GM18951 (cell line): ENCODE data around the gene UBA7.
A peak's percentile ranks its signal among the peaks of the same experiment; 100 is the strongest.
"Not testable (repeated sequence)": the region's sequence is repeated elsewhere in the genome, so short reads cannot be mapped to it uniquely, and the experiment has no call there.

Experiments
- POLR2A ChIP-seq: IDR thresholded peaks from 4 replicates; pipeline ENCODE4 v1.6.1; 2011; ENCODE audit warnings: mild to moderate bottlenecking; ENCODE audit not compliant: insufficient read length, insufficient read depth; ENCODE audit errors: extremely low read depth
- in situ Hi-C: fragments of 300-500 bp; cut with MboI; formaldehyde crosslinking; loops from one replicate; pipeline ENCODE4 v1.12.0; 2022; ENCODE audit warnings: low sequenced_read_pairs, mixed read lengths, inconsistent platforms; ENCODE audit not compliant: unreplicated experiment

Gene UBA7

DNA sequence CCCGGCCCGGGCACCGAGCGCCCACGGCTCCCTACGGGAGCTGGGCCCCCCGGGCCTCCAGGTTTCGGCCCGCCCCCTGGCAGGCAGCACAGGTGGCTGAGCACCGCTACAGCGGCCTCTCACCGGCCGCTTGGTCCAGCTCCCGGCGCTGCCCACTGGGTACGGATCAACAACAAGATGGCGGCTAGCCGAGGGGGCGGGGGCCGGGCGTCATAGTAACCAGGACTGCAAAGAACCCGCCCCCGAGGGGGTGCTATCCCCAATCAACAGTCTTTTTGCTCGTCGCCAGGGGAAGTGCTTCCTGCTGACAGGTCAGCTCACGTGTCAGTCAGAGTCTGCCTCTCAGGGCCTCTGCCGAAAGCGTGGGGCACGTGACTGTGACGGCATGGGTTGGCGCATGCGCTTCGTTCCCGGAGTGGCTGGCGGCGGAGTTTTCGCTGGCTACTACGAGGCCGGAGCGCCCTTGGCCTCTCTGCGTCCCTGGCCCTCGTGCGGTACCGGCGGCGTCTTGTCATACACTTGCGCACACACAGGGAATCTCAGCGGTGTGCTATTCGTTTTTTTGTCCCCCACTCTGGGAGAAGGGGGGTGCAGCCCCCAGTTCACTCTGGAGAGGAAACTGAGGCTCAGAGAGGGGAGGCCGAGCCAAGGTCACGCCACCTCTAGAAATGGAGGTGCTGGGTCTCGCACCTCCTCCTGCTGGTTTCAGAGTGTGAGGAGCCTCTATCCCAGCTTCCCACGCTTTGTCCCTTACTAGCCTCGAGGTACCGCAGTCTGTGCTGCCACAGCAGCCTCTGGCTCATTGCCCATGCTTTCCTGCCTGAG, 27.2 kb downstream of the UBA7 start, which contains the start of gene IP6K1:
Gene IP6K1 (minus strand): TSS at position 186 of the 825 bp plus-strand sequence. CDS start 38,502 bp downstream, outside the sequence.
- in situ Hi-C loops: no loop called here
- peak; percentile 95 for TF ChIP-seq POLR2A

DNA sequence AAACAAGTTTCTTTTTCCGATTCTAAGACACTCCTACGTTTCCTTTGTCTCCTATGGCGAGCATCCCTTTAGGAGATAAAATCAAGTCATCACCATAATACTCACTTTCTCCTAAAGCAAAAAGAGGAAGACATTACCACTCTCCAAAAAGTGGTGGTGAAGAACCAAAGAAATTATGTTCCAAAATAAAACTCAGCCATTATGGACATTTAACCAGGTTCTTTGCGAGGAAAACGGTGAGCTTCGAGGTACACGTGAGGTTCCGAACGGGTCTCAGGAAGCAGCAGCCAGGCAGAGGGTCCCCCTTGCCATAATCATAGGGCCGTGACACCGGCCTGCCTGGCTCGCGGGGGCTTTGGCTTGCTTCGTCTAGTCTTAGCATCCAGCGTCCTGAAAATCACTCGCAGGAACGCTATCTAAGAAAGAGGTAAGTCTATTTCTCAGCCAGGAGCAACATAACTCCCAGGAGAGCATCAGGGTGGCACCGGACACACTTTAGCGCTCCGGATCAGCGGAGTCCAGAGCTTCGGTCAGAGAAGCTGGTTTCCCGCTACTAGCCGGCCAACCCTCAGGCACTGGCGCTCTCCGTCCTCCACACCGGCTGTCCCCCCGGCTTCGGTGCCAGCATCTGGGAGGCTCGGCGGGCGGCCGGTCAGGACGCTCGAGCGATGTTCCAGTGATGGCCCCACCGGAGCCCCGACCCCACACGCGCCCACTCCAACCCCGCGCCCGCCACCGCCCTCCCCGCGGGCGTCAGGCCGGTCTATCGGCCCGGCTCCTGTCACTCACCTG, 28.0 kb downstream of the UBA7 start:
- in situ Hi-C loops: no loop called here
- no peak for TF ChIP-seq POLR2A

- in situ Hi-C loops: not testable (repeated sequence)
These were observed 31.5 kb downstream of the UBA7 start for GRCh38 chr3:49782277-49782676.

DNA sequence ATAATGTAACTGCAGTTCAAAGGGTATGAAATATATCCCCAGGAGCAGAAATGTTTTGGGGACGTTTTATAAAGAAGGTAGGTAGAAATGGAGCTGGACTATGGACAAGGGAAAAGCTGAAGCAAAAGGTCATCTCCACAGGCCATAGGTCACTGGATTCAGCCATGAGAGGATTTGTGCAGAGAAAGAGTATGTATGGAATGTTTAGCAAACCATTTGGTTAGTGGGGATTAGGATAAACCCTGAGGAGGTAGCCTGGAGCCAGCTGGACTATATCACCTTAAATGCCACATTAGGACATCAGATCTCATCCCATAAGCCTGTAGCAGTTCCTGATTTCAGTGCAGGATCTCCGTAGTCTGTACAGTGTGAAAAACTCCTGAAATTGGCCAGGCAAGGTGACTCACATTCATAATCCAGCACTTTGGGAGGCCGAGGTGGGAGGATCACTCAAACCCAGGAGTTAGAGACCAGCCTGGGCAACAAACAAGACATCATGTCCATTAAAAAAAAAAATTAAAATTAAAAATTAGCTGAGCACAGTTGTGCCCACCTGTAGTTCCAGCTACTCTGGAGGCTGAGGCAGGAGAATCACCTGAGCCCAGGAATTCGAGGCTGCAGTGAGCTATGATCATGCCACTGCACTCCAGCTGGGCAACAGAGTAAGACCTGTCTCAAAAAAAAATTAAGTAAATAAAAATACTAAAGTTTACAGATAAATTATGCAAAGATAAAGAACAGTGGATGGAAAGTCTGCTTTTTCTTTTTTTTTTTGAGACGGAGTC, 32.1 kb downstream of the UBA7 start:
- no peak for TF ChIP-seq POLR2A
- in situ Hi-C loops: no loop called here

DNA sequence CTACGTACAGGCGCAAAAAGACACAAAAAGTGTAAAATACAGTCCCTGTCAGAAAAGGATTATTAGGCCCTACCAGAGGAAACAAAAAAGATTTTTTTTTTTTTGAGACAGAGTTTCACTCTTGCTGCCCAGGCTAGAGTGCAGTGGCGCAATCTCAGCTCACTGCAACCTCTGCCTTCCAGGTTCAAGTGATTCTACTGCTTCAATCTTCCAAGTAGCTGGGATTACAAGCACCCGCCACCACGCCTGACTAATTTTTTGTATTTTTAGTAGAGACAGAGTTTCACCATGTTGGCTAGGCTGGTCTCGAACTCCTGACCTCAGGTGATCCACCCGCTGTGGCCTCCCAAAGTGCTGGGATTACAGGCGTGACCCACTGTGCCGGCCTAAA, 32.8 kb downstream of the UBA7 start:
- in situ Hi-C loops: not testable (repeated sequence)

GRCh38 chr3:49780080-49780974, 33.4 kb downstream of the UBA7 start:
- no peak for TF ChIP-seq POLR2A
- in situ Hi-C loops: no loop called here

DNA sequence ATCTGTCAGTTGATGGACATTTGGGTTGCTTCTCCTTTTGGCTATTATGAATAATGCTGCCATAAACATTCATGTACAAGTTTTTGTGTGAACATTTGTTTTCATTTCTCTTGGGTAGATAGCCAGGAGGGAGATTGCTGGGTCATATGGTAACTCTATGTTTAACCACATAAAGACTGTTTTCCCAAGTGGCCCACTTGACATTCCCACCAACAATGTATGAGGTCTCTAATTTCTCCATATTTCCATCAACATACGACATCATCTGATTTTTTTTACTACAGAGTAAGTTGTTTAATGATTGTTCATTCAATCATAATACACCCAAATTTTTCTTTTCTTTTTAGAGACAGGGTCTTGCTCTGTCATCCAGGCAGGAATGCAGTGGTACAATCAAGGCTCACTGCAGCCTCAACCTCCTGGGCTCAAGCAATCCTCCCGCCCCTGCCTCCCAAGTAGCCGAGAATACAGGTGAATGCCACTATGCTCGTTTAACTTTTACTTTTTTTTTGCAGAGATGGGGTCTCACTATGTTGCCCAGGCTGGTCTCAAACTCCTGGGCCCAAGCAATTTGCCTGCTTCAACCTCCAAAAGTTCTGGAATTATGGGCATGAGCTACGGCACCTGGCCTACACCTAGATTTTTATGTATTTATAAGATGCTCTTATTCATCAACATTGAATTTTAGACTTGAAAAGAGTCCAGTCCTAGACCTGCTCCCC, 34.2 kb downstream of the UBA7 start:
- in situ Hi-C loops: no loop called here

GRCh38 chr3:49776101-49776500, 37.7 kb downstream of the UBA7 start:
- in situ Hi-C loops: not testable (repeated sequence)

More for the DNA sequence above, 34.2 kb downstream of the UBA7 start:
- TF ChIP-seq POLR2A: no peak

DNA sequence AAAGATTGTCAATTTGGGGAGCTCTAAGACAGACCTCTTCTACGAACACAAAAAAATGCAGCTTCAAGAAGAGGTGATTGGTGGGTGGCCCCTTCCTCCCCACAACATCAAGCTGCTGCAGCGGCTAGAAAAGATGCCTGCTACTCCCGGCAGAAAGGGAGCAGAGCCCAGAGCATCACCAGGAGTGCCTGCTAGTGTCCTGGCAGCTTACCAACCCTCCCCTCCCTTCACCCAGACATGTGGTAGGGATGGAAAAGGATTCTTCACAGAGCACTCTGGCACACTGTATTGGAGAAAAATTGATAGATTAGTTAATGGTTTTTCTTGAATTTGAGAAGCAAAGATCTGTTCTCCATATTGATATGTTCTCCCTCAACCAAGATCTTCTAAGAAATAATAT, 38.2 kb downstream of the UBA7 start:
- TF ChIP-seq POLR2A: no peak
- in situ Hi-C loops: no loop called here

DNA sequence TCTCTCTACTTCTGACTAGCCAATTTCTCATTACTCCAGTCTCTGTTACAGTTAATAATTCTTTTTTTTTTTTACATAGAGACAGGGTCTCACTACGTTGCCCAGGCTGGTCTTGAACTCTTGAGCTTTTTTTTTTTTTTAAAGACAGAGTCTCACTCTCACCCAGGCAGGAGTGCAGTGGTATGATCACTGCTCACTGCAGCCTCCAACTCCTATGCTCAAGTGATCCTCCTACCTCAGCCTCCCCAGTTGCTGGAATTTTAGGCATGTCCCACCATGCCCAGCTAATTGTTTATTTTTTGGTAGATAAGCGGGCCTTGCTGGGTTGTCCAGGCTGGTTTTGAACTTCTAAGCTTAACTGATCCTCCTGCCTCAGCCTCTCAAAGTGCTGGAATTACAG, 41.0 kb downstream of the UBA7 start:
- no peak for TF ChIP-seq POLR2A
- in situ Hi-C loops: no loop called here

DNA sequence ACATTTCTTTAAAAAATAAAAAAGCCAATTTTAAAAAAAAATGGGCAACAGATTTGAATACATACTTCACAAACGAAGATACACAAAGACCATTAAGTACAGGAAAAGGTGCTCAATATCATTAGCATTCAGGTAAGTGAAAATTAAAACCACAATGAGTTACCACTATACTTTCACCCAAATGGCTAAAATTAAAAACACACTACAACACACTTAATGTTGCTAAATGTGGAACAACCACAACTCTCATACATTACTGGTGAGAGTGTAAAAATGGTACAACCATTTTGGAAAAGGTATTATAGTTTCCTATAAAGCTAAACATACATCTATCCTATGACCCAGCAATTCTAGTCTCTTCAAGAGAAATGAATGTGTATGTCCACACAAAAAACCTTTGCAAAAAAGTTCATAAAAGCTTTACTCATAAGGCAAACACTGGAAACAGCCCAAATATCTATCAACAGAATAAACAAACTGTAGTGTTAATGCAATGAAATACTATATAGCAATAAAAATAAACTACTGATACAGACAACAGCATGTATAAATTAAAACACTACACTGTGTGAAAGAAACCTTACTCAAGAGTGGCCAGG, 42.3 kb downstream of the UBA7 start:
- in situ Hi-C loops: no loop called here
- no peak for TF ChIP-seq POLR2A

DNA sequence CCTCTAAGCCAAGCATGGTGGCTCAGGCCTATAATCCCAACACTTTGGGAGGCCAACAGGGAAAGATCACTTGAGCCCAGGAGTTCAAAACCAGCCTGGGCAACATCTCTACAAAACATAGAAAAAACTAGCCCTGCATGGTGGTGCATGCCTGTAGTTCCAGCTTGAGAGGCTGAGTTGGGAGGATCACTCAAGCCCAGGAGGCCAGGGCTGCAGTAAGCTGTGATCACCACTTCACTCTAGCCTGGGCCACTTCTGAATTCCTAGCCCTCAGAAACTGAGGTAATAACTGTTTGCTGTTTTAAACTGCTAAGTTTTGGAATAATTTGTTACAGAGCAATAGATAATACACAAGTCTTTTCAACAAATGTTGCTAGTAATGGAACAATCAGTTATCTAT, 43.8 kb downstream of the UBA7 start:
- in situ Hi-C loops: no loop called here
- TF ChIP-seq POLR2A: no peak
